Measurements from ENCODE around the gene CAMK2A. TPM values are rescaled to one million over a fixed set of nuclear protein-coding genes. Genes with fewer than 3 reads are reported as not detected.

The CAMK2A gene
- total RNA-seq, 4 donors from 2014 or later = 0.32 to 0.82 TPM; not detected in 2

DNA sequence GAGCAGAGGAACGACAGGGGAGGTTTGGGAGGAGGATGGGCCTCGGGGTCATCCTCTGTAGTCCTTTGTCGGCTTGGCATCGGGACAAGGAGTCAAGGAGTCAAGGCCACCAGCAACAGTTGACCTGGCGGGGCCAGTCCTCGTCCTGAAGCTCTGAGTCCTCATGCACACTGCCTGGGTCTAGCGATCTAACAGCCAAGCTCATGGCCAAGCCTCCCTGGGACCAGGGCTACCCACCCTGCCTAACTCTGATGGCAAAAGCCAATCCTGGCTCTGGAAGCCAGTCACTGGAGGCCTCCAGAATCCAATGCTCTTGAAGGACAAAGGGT lies 49.8 kb downstream of the CAMK2A start:
- intact Hi-C loops (cut with DNase I; ENCODE audit: low total_unique reads) (no loop called here), in situ Hi-C loops (cut with MboI; ENCODE audit: low pct_ligation_motif_present in 1 of 4, low pct_unique_long_range_greater_than_20kb in 1 of 4, low sequenced_read_pairs in 3 of 4) (no loop called here)
- H3K4me3 ChIP-seq = no peak overlapping the region
- H3K9me3 ChIP-seq = no peaks in the 10 kb centered on the region
- no peak overlapping the region for H3K27ac ChIP-seq
- H3K36me3 ChIP-seq = no peaks in the 10 kb centered on the region
- WGBS, 2 donors (ENCODE audit: low coverage in 1 of 2) = 87% methylated on average over 6 of the region's 7 CpGs; no CpG with 5 or more reads in 1 of the 2 donors
- TF ChIP-seq POLR2AphosphoS5 (IDR thresholded peaks at IDR 0.05) (no peak), EP300 (IDR thresholded peaks at IDR 0.05; ENCODE audit: low read depth) (no peak), POLR2A (IDR thresholded peaks at IDR 0.05) (no peak)
- TF ChIP-seq, protein P1, sequence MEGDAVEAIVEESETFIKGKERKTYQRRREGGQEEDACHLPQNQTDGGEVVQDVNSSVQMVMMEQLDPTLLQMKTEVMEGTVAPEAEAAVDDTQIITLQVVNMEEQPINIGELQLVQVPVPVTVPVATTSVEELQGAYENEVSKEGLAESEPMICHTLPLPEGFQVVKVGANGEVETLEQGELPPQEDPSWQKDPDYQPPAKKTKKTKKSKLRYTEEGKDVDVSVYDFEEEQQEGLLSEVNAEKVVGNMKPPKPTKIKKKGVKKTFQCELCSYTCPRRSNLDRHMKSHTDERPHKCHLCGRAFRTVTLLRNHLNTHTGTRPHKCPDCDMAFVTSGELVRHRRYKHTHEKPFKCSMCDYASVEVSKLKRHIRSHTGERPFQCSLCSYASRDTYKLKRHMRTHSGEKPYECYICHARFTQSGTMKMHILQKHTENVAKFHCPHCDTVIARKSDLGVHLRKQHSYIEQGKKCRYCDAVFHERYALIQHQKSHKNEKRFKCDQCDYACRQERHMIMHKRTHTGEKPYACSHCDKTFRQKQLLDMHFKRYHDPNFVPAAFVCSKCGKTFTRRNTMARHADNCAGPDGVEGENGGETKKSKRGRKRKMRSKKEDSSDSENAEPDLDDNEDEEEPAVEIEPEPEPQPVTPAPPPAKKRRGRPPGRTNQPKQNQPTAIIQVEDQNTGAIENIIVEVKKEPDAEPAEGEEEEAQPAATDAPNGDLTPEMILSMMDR (IDR thresholded peaks at IDR 0.05) = no peak
- no peak for DNase-seq
- no peaks in the 10 kb centered on the region for H3K27me3 ChIP-seq
- H3K4me1 ChIP-seq = no peaks in the 10 kb centered on the region

DNA sequence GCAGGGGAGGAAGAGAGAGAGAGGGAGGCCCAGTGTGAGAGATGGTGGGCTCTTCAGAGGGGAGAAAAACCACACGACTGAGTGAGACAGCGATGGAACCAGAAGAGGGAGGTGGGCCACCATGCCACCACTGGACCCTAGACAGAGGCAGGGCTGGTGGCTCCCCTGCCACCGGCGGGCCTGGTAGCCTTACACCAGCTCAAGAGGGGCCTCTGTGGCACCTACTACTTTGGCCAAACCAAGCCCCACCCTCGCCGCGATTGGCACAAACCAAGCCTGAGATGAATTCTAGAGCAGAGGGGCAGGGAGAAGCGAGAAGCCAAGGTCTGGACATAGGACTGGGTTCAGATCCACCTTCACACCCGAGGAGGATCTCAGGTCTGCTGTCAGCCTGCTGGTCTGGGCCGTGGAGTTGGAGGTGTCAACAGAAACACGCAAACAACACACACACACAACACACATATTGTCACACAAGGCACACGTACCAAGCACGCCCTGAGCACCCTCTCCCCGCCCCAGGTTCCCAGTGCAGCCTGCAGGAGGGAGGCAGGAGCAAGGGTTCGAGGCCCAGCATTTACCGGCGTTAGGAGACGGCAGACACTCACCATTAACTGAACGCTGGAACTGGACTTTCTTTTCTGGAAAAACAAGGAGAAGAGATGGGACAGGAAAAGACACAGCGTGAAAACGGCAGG lies 50.3 kb downstream of the CAMK2A start:
- H3K9me3 ChIP-seq = no peaks in the 10 kb centered on the region
- no peaks in the 10 kb centered on the region for H3K36me3 ChIP-seq
- 91% methylated on average over 21 of the region's 21 CpGs; no CpG with 5 or more reads in 1 of the 2 donors for WGBS, 2 donors (ENCODE audit: low coverage in 1 of 2)
- H3K4me1 ChIP-seq = no peaks in the 10 kb centered on the region
- intact Hi-C loops (cut with DNase I; ENCODE audit: low total_unique reads) = no loop called here
- H3K27ac ChIP-seq = no peak overlapping the region
- in situ Hi-C loops (cut with MboI; ENCODE audit: low pct_ligation_motif_present in 1 of 4, low pct_unique_long_range_greater_than_20kb in 1 of 4, low sequenced_read_pairs in 3 of 4) = no loop called here
- TF ChIP-seq, protein P1 (IDR thresholded peaks at IDR 0.05) = no peak
- TF ChIP-seq POLR2AphosphoS5 (IDR thresholded peaks at IDR 0.05) (no peak), EP300 (IDR thresholded peaks at IDR 0.05; ENCODE audit: low read depth) (no peak), POLR2A (IDR thresholded peaks at IDR 0.05) (no peak)
- H3K27me3 ChIP-seq = no peaks in the 10 kb centered on the region
- no peak for DNase-seq
- no peak overlapping the region for H3K4me3 ChIP-seq

DNA sequence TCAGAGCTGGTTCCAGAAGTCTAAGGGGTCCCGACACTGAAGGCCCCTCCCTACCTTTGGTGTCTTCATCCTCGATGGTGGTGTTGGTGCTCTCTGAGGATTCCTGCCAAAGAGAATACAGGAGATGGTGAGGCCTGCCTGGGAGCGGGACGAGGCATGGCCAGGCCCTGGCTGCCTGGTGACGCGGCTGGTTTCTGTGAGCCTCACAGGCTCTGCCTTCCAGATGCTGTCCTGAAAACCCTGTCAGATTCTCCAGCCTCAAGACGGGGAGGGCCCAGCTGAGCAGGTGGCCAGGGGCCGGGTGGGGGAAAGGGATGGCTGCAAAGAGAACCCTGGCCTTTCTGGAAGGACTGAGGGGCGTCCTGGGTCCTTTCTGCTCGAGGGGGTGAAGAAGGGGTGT lies 50.9 kb downstream of the CAMK2A start:
- TF ChIP-seq EP300 (IDR thresholded peaks at IDR 0.05; ENCODE audit: low read depth) (no peak), POLR2AphosphoS5 (IDR thresholded peaks at IDR 0.05) (no peak)
- TF ChIP-seq, protein P1 (IDR thresholded peaks at IDR 0.05) = no peak
- DNase-seq = no peak
- Histone ChIP-seq H3K27me3 (no peaks in the 10 kb centered on the region), H3K36me3 (no peaks in the 10 kb centered on the region), H3K27ac (no peak overlapping the region), H3K9me3 (no peaks in the 10 kb centered on the region), H3K4me3 (no peak overlapping the region), H3K4me1 (no peaks in the 10 kb centered on the region)
- in situ Hi-C loops (cut with MboI; ENCODE audit: low pct_ligation_motif_present in 1 of 4, low pct_unique_long_range_greater_than_20kb in 1 of 4, low sequenced_read_pairs in 3 of 4) = no loop called here
- intact Hi-C loops (cut with DNase I; ENCODE audit: low total_unique reads) = no loop called here
- WGBS, 2 donors (ENCODE audit: low coverage in 1 of 2) = 50 to 82% methylated on average over 2 to 10 of the region's 10 CpGs

DNA sequence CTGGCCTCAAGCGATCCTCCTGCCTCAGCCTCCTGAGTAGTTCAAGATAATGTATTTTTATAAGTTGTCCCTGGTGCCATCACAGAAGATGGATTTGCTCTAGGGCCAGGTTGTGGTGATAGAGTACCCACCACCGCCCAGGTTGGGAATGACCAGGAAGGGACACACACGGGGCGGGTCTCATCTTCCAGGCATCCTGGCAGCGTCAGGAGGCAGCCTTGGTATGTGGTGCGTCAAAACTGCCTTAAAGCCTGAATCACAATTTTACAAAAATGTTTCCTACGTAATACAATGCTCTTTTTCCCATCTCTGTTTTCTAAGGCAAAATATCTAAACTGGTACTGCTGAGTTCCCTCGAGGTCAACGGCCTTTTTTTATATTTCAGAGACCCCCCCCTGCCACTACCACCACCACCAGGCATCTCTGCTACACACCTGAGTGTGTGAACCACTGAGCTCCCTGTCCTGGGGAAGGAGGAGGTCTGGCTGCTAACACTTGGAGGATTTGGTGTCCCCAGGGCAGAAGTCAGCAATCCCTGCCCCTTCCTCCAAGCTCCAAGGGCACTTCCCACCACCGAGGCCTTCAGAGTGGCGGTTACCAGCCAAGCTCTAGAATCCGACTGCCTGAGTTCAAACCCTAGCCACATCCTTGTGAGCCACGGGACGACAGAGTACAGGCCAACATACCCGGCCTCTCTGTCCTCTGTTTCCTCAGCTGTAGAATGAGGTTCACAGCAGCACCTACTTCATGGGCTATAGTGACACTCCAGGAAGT lies 52.4 kb downstream of the CAMK2A start:
- TF ChIP-seq EP300 (IDR thresholded peaks at IDR 0.05; ENCODE audit: low read depth) (no peak), POLR2A (IDR thresholded peaks at IDR 0.05) (no peak)
- TF ChIP-seq, protein P1 (IDR thresholded peaks at IDR 0.05) = no peak
- H3K27me3 ChIP-seq = no peaks in the 10 kb centered on the region
- H3K4me3 ChIP-seq = no peak overlapping the region
- in situ Hi-C loops (cut with MboI; ENCODE audit: low pct_ligation_motif_present in 1 of 4, low pct_unique_long_range_greater_than_20kb in 1 of 4, low sequenced_read_pairs in 3 of 4) = no loop called here
- H3K4me1 ChIP-seq = no peaks in the 10 kb centered on the region
- H3K9me3 ChIP-seq = no peaks in the 10 kb centered on the region
- H3K36me3 ChIP-seq = no peaks in the 10 kb centered on the region
- 64 to 86% methylated on average over 5 to 15 of the region's 15 CpGs for WGBS, 2 donors (ENCODE audit: low coverage in 1 of 2)
- H3K27ac ChIP-seq = no peak overlapping the region
- intact Hi-C loops (cut with DNase I; ENCODE audit: low total_unique reads) = no loop called here
- no peak for DNase-seq

All from transverse colon (tissue), 4 donors.